K562 (cell line): ENCODE results near the gene NABP2. TPM values are rescaled to one million over a fixed set of nuclear protein-coding genes. Genes with fewer than 3 reads are reported as not detected.

Source experiments
- ASH1L ChIP-seq: fragments of 450-650 bp; IDR thresholded peaks from 2 replicates; pipeline ENCODE4 v1.6.1; 2018; ENCODE audit warnings: borderline replicate concordance, mild to moderate bottlenecking, low read depth; ENCODE audit not compliant: partially characterized antibody
- FOS ChIP-seq: IDR thresholded peaks from 3 replicates; pipeline ENCODE4 v1.6.1; 2011; ENCODE audit not compliant: insufficient read length; ENCODE audit errors: extremely low read depth
- KAT2B ChIP-seq: IDR thresholded peaks from one replicate; pipeline ENCODE4 v1.6.1; 2012; ENCODE audit warnings: low read depth, mild to moderate bottlenecking, control low read depth, inconsistent platforms, low read length, moderate library complexity
- KLF13 ChIP-seq: fragments of 450-650 bp; IDR thresholded peaks from 2 replicates; pipeline ENCODE4 v1.6.1; 2016; ENCODE audit warnings: missing genetic modification characterization, low read depth, mild to moderate bottlenecking, missing compliant biosample characterization, moderate library complexity, borderline replicate concordance
- KLF16 ChIP-seq: IDR thresholded peaks from 2 replicates; pipeline ENCODE4 v1.6.1; 2016; ENCODE audit warnings: antibody characterized with exemption
- NEUROD1 ChIP-seq: fragments of 150-350 bp; IDR thresholded peaks from 2 replicates; pipeline ENCODE4 v1.6.1; 2014; ENCODE audit warnings: borderline replicate concordance, low read length, low read depth; ENCODE audit not compliant: partially characterized antibody
- NRF1 ChIP-seq, 2 experiments: fragments of 450-650 bp; IDR thresholded peaks in 1 of 2; conservative IDR thresholded peaks in 1 of 2; 2 replicates each; pipeline ENCODE4 v1.6.1; 2014; ENCODE audit warnings: mild to moderate bottlenecking in 2 of 2
- POLR2G ChIP-seq: fragments of 200-400 bp; formaldehyde crosslinking; IDR thresholded peaks from 2 replicates; pipeline ENCODE4 v1.6.1; 2017; ENCODE audit warnings: low read depth, mild to moderate bottlenecking, antibody characterized with exemption, low read length, moderate library complexity
- PRDM10 ChIP-seq: fragments of 450-650 bp; IDR thresholded peaks from 2 replicates; pipeline ENCODE4 v1.6.1; 2018; ENCODE audit not compliant: partially characterized antibody
- SIN3A ChIP-seq, 2 experiments: fragments of 150-350 bp in 1 of 2; IDR thresholded peaks; 2 replicates each; pipeline ENCODE4 v1.6.1; 2011 to 2016; ENCODE audit warnings: borderline replicate concordance in 2 of 2, low read depth in 2 of 2, low read length in 2 of 2, mild to moderate bottlenecking in 2 of 2, moderate library complexity in 2 of 2; ENCODE audit not compliant: control insufficient read depth in 1 of 2
- SMAD2 ChIP-seq: fragments of 150-350 bp; IDR thresholded peaks from 2 replicates; pipeline ENCODE4 v1.6.1; 2014; ENCODE audit warnings: low read depth, mild to moderate bottlenecking, low read length
- TRIM28 ChIP-seq: fragments of 450-650 bp; IDR thresholded peaks from 2 replicates; pipeline ENCODE4 v1.6.1; 2017
- ZNF507 ChIP-seq: conservative IDR thresholded peaks from 2 replicates; pipeline ENCODE4 v1.6.1; 2017; ENCODE audit warnings: missing genetic modification characterization, missing compliant biosample characterization
- ZSCAN32 ChIP-seq: fragments of 450-650 bp; formaldehyde crosslinking; IDR thresholded peaks from 2 replicates; pipeline ENCODE4 v1.4.0; 2020; ENCODE audit warnings: mild to moderate bottlenecking, moderate library complexity
- polyA plus RNA-seq, 8 experiments: library from polyadenylated mRNA; depleted of rRNA in 4 of 8; stranded (reverse) in 5 of 8; unstranded in 3 of 8; fragments of >200 nt; fragmentation: Nextera tagmentation in 2 of 8; fragmentation: Illumina TruSeq in 1 of 8; extraction: Ambion mirVana in 2 of 8; extraction: Trizol in 1 of 8; gene quantifications; 2 replicates each; pipeline versions ENCODE4 v1.2.1 to v1.2.3, GENCODE V29; 2011 to 2014; ENCODE audit warnings: inconsistent platforms in 1 of 8, missing spikeins in 1 of 8
- total RNA-seq, 7 experiments: library from RNA; depleted of rRNA in 6 of 7; stranded (reverse); fragments of >200 nt in 6 of 7; fragmentation: Illumina TruSeq in 2 of 7; extraction: Trizol in 2 of 7; gene quantifications; 2 replicates each; pipeline versions ENCODE4 v1.2.1 to v1.2.3, GENCODE V29; 2011 to 2021; ENCODE audit warnings: low replicate concordance in 1 of 7
- TF ChIP-seq, protein P1 (sequence below): fragments of 450-650 bp; IDR thresholded peaks from 2 replicates; pipeline ENCODE4 v1.6.1; 2014; ENCODE audit warnings: low read depth, mild to moderate bottlenecking, moderate library complexity, borderline replicate concordance

The NABP2 gene
- total and polyA plus RNA-seq, 9 of the 15 experiments (the other 6 are each of a cell fraction or from before 2014, with no cell fraction given) = 11.3 to 60.6 (median 43.5) TPM

GRCh38 chr12:56224102-56224701 is at the start of gene NABP2 (continued):
- TF ChIP-seq PRDM10 = peak; percentile 56
- no peak for TF ChIP-seq TRIM28
- TF ChIP-seq NRF1 (conservative IDR thresholded peaks at IDR 0.05 in 1 of 2, IDR thresholded peaks at IDR 0.05 in 1 of 2) = peak; percentile 75 to 79
- peak; percentile 86 for TF ChIP-seq FOS
- TF ChIP-seq POLR2G = peak; percentile 85
- no peak for TF ChIP-seq KLF13 (tag)
- TF ChIP-seq NEUROD1 = peak; percentile 84
- peak; percentile 16 to 48; a peak in 2 of 4 replicates for TF ChIP-seq SIN3A (IDR thresholded peaks at IDR 0.05; ENCODE audit: borderline replicate concordance in 2 of 2, control insufficient read depth in 1 of 2, low read depth in 2 of 2, low read length in 2 of 2)
- TF ChIP-seq KLF16 = peak; percentile 75
- TF ChIP-seq KAT2B = peak; percentile 89
- TF ChIP-seq ASH1L = peak; percentile 85
- TF ChIP-seq SMAD2 = no peak
- no peak for TF ChIP-seq ZSCAN32 (CRISPR knock-in tag)
- TF ChIP-seq, protein P1, sequence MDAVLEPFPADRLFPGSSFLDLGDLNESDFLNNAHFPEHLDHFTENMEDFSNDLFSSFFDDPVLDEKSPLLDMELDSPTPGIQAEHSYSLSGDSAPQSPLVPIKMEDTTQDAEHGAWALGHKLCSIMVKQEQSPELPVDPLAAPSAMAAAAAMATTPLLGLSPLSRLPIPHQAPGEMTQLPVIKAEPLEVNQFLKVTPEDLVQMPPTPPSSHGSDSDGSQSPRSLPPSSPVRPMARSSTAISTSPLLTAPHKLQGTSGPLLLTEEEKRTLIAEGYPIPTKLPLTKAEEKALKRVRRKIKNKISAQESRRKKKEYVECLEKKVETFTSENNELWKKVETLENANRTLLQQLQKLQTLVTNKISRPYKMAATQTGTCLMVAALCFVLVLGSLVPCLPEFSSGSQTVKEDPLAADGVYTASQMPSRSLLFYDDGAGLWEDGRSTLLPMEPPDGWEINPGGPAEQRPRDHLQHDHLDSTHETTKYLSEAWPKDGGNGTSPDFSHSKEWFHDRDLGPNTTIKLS = peak; percentile 81; the same call in 1 of the 2 replicates
- TF ChIP-seq ZNF507 (tag) = no peak
